GM10847 (cell line): ENCODE measurements around the gene RRH.

Experiments
- POLR2A ChIP-seq: IDR thresholded peaks from 2 replicates; pipeline ENCODE4 v1.6.1; 2011; ENCODE audit not compliant: insufficient read length; ENCODE audit errors: extremely low read depth

RRH gene

DNA sequence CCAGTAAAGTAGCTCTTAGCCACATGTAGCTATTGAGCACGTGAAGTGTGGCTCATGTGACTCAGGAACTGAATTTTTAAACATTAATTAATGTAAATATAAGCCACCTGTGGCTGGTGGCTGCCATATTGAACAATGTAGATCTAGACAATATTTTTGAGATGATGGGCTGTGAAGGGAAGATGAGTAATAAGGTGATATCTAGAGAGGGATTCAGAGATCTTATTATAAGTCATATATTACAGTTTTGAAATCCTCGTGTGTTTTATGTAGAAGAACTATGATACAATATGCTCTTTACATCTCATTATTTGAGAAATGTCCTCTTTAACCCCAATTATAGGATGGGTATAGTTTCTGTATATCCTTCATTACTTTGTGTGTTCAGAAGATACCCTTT, 6.6 kb upstream of the RRH start:
- no peak for TF ChIP-seq POLR2A

- TF ChIP-seq POLR2A: no peak
Observed at GRCh38 chr4:109826719-109827118, 1.1 kb upstream of the RRH start.

DNA sequence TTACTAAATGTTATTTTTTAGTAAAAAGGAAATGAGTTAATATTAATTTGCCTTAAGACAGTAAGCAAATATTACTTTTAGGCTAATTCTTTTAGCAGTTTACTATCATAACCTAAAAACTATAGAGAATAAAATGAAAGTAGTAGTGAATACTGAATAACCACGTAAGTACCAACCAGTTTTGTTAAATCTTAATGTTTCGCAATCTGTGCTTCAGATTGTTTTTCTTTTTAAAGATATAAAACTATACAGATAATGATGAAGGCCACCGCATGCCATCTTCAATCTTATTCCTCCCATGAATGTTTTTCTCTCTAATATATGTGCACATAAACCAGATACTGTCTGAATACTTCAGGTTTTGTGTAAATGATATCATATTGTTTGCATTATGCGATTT, 6.0 kb downstream of the RRH start:
- no peak for TF ChIP-seq POLR2A

DNA sequence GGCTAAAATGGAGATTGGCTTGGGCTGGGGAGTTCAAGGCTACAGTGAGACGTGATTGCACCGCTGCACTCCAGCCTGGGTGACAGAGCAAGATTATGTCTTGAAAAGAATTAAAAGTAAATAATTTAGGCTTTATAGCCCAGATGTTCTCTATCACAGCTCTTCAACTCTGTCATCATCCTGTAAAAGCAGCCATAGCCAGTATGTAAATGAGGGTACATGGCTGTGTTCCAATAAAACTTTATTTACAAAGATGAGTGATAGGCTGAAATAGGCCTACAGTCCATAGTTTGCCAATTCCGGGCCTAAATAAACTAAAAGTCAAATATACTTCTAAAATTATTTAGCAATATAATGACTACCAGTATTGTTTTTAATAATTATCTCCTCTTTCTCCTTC, 9.2 kb downstream of the RRH start:
- TF ChIP-seq POLR2A: no peak

- TF ChIP-seq POLR2A: no peak
Observed at GRCh38 chr4:109846395-109847098, 18.8 kb downstream of the RRH start.

- TF ChIP-seq POLR2A: no peak
Observed at GRCh38 chr4:109847896-109848442, 20.2 kb downstream of the RRH start, which contains the start of gene LRIT3. Gene LRIT3, plus strand, starts transcription at chr4:109848107. Its CDS starts 95 bp downstream, at chr4:109848202.

GRCh38 chr4:109848501-109848900, 20.7 kb downstream of the RRH start:
- TF ChIP-seq POLR2A: no peak

DNA sequence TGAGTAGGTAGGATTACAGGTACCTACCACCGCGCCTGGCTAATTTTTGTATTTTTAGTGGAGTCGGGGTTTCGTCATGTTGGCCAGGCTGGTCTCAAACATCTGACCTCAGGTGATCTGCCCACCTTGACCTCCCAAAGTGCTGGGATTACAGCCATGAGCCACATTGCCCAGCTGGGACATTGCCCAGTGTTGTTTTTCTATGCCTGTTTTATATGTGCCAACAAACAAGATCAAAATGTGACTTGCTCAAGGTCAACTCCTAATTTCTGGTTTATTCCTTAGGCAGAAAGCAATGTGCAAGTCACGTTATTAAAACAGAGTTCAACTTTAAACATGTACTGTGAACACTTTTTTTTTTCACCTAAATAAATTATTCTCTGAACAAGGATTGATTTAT, 22.8 kb downstream of the RRH start:
- TF ChIP-seq POLR2A: no peak

DNA sequence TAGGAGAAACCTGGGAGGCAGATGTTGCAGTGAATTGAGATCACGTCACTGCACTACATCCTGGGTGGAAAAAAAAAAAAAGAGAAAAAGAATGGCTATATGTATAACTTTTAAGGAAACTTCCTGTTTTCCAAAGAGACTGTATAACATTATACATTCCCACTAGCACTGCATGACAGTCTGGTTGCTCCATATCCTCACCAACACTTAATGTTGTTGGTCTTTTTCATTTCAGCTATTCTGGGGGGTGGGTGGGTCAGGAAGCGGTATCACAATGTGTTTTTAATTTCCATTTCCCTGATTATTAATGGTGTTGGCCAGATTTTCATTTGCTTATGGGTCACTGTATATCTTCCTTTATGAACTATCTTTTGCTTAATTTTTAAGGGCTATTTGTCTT, 33.5 kb downstream of the RRH start:
- TF ChIP-seq POLR2A: no peak

DNA sequence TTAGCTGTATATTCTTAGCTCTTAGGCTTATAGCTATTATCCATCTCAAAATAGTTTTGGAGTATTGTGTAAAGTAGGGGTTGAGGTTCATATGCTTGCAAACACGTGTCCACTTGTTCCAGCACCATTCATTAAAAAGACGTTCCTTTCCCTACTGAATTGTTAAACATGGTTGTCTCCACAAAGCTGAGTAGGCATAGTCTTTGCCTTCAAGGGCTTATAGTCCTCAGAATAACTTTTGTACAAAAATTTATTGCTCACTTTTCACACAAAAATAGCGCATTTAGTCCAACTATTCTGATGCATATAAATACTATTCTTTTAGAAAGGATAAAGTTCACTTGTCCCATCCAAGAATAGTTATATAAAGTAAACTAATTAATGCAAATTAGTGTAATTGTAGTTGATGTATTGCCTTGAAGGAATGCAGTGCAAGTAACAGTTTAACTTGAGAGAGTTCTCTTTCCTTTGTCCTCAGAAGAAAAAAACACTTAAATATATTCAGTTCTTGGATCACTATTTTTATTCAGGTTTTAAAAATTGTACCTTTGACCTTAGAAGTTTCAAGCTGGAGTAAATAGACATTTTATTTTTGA, 34.2 kb downstream of the RRH start:
- no peak for TF ChIP-seq POLR2A

DNA sequence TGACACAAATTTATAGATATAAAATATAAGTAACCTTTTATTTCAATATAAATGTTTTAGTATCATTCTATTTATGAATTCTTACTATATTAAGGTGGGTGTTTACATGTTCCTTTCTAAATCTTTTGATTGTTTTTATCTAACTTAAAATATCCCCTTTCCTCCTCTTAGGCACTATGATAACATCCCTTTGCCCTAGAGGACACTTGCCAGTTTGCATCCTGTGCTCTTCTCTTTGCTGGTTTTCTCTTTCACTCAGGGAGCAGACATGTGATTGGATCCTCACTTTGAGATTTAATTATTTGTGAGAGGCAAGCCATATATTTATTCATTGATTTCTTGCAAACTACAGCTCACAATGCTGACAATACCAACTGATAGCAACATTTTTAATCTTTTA, 36.4 kb downstream of the RRH start:
- TF ChIP-seq POLR2A: no peak

DNA sequence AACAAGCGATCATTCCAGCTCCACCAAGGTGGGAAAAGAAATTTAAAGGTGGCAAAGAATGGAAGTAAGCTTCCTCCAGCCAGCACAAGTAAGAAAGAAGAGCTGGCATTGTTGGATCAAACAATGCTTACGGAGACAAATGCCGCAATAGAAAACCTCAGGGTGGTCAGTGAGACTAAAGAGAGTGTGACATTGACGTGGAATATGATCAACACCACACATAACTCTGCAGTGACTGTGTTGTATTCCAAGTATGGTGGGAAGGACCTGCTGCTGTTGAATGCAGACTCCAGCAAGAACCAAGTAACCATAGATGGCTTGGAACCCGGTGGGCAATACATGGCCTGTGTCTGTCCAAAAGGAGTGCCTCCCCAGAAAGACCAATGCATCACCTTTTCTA, 42.3 kb downstream of the RRH start:
- no peak for TF ChIP-seq POLR2A

GRCh38 chr4:109872065-109872464, 44.3 kb downstream of the RRH start:
- TF ChIP-seq POLR2A: no peak

DNA sequence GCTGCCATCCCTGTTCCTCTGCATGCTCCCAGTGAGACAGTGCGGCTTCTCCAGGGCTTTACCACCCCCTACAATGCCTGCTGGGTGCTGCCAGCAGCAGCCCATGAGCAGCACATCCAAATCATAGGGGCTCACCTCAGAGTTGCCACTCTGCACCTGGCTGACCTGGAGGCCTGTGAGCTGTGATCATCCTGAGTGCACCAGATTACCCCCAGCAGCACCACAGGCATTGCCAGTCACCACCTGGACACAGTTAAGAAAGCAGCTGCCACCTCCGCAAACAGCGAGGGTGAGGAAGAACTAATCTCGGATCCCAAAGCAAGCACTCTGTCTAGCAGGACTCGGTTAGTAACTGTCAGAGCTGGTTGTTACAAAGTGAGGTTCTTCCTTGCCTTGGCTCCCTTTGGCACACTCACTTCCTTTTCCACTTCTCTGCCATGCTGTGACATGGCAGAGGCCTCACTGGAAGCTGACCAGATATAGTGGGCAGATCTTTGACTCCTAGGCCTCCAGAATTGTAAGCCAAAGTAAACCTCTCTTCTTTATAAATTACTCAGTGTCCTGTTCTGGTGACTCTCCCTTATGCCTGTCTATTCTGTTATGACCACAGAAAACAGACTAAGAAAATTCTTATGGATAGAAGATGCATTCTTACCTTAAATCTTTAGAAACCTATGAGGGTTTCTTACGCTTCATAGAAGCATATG, 45.3 kb downstream of the RRH start:
- TF ChIP-seq POLR2A: no peak

DNA sequence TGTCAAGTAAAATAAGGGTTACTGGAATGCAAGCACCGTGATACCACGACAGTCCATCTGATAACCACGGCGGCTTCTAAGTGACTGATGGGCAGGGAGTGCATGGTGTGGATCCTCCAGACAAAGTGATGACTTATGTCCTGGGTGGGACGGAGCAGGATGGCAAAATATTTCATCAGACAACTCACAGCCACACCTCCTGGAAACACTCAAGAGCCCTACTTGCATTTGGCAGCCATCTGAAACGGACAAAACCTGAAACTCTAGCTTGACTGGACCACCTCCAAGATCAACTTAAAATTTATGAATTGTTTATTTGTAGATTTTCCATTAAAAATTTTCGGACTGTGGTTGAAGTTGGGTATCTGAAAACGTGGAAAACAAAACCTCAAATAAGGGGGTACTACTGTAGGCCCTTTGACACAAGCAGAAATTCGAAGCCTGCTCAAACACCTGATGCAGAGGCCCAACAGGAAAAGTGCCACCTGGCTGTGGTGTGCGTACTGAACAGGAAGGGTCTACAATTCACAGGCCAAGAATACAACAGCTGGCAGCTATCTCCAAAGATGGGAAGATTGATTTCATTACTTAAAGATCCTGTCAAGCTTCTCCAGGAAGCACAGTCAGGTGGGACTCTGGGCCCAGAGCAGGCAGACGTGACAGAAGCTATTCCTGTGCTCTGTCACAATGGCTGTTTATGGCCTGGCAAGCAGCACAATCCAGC, 46.2 kb downstream of the RRH start:
- TF ChIP-seq POLR2A: no peak
